ENCODE results near the gene SORBS1.

GRCh38 chr10:95458014-95458413 is 103.2 kb downstream of the SORBS1 start:
- TF ChIP-seq CTCF (IDR thresholded peaks at IDR 0.05): no peak
- TF ChIP-seq EP300 (IDR thresholded peaks at IDR 0.05): no peak
